ENCODE measurements around the gene LENEP.
A peak's percentile ranks its signal among the peaks of the same experiment; 100 is the strongest.

Gene LENEP

GRCh38 chr1:154951901-154952657 lies 41.3 kb upstream of the LENEP start:
- H3K79me2 ChIP-seq (ENCODE audit: low read length): peaks cover 74% of the 10 kb centered on the region
- H3K27ac ChIP-seq (ENCODE audit: low read length): peak overlapping the region; percentile 95
- H3K9me3 ChIP-seq (replicated peaks; ENCODE audit: insufficient read depth, low read length): no peaks in the 10 kb centered on the region
- peaks cover 57% of the 10 kb centered on the region for H3K4me1 ChIP-seq (ENCODE audit: low read length)
- H3K9me2 ChIP-seq (replicated peaks; ENCODE audit: insufficient read depth, low read length): no peaks in the 10 kb centered on the region
- H4K20me1 ChIP-seq (ENCODE audit: insufficient read depth, low read length): no peaks in the 10 kb centered on the region
- peak overlapping the region; percentile 90 for H3K4me2 ChIP-seq (ENCODE audit: low read depth, low read length)
- no peak overlapping the region for H2AFZ ChIP-seq (ENCODE audit: low read length)
- H3F3A ChIP-seq (ENCODE audit: insufficient read depth, low read length): peaks cover 81% of the 10 kb centered on the region
- peak overlapping the region; percentile 80 for H3K4me3 ChIP-seq (ENCODE audit: low read length)
- H3K27me3 ChIP-seq (replicated peaks; ENCODE audit: insufficient read depth, low read length): no peaks in the 10 kb centered on the region
- peak; percentile 93 for DNase-seq
- peak overlapping the region; percentile 92 for H3K9ac ChIP-seq (ENCODE audit: low read length)
- H3K36me3 ChIP-seq (replicated peaks; ENCODE audit: insufficient read depth, low read length): 0 out of 2 replicates have a peak, but pooled peaks cover 5% of the 10 kb centered on the region
- TF ChIP-seq CTCF (IDR thresholded peaks at IDR 0.05; ENCODE audit: low read length) (no peak), EZH2phosphoT487 (IDR thresholded peaks at IDR 0.05; ENCODE audit: low read length) (no peak), EZH2 (optimal IDR thresholded peaks at IDR 0.05; ENCODE audit: low read depth, low read length) (no peak)

GRCh38 chr1:154952664-154953063 lies 40.7 kb upstream of the LENEP start:
- no peaks in the 10 kb centered on the region for H4K20me1 ChIP-seq (ENCODE audit: insufficient read depth, low read length)
- H3K79me2 ChIP-seq (ENCODE audit: low read length): peaks cover 70% of the 10 kb centered on the region
- peak overlapping the region; percentile 92 for H3K9ac ChIP-seq (ENCODE audit: low read length)
- peak; percentile 44 for DNase-seq
- H3K9me3 ChIP-seq (replicated peaks; ENCODE audit: insufficient read depth, low read length): no peaks in the 10 kb centered on the region
- H3K27ac ChIP-seq (ENCODE audit: low read length): peak overlapping the region; percentile 95
- H3K4me2 ChIP-seq (ENCODE audit: low read depth, low read length): peak overlapping the region; percentile 90
- TF ChIP-seq EZH2 (optimal IDR thresholded peaks at IDR 0.05; ENCODE audit: low read depth, low read length) (no peak), EZH2phosphoT487 (IDR thresholded peaks at IDR 0.05; ENCODE audit: low read length) (no peak), CTCF (IDR thresholded peaks at IDR 0.05; ENCODE audit: low read length) (no peak)
- H3F3A ChIP-seq (ENCODE audit: insufficient read depth, low read length): peaks cover 83% of the 10 kb centered on the region
- no peaks in the 10 kb centered on the region for H3K9me2 ChIP-seq (replicated peaks; ENCODE audit: insufficient read depth, low read length)
- H3K4me1 ChIP-seq (ENCODE audit: low read length): peaks cover 52% of the 10 kb centered on the region
- no peak overlapping the region for H2AFZ ChIP-seq (ENCODE audit: low read length)
- H3K27me3 ChIP-seq (replicated peaks; ENCODE audit: insufficient read depth, low read length): no peaks in the 10 kb centered on the region
- H3K36me3 ChIP-seq (replicated peaks; ENCODE audit: insufficient read depth, low read length): 0 out of 2 replicates have a peak, but pooled peaks cover 5% of the 10 kb centered on the region
- H3K4me3 ChIP-seq (ENCODE audit: low read length): peak overlapping the region; percentile 80

GRCh38 chr1:154953611-154954038 lies 39.8 kb upstream of the LENEP start:
- Histone ChIP-seq H3K9ac (ENCODE audit: low read length) (peak overlapping the region; percentile 92), H3K36me3 (replicated peaks; ENCODE audit: insufficient read depth, low read length) (0 out of 2 replicates have a peak, but pooled peaks cover 7% of the 10 kb centered on the region), H3K4me2 (ENCODE audit: low read depth, low read length) (peak overlapping the region; percentile 90)

More at GRCh38 chr1:154953611-154954038, 39.8 kb upstream of the LENEP start:
- H3K27me3 ChIP-seq (replicated peaks; ENCODE audit: insufficient read depth, low read length): no peaks in the 10 kb centered on the region
- H3K79me2 ChIP-seq (ENCODE audit: low read length): peaks cover 70% of the 10 kb centered on the region
- H3K9me2 ChIP-seq (replicated peaks; ENCODE audit: insufficient read depth, low read length): no peaks in the 10 kb centered on the region
- no peak for TF ChIP-seq EZH2 (optimal IDR thresholded peaks at IDR 0.05; ENCODE audit: low read depth, low read length)
- TF ChIP-seq EZH2phosphoT487 (IDR thresholded peaks at IDR 0.05; ENCODE audit: low read length): no peak
- no peak for TF ChIP-seq CTCF (IDR thresholded peaks at IDR 0.05; ENCODE audit: low read length)
- peak overlapping the region; percentile 80 for H3K4me3 ChIP-seq (ENCODE audit: low read length)
- no peaks in the 10 kb centered on the region for H3K9me3 ChIP-seq (replicated peaks; ENCODE audit: insufficient read depth, low read length)
- no peaks in the 10 kb centered on the region for H4K20me1 ChIP-seq (ENCODE audit: insufficient read depth, low read length)
- H3F3A ChIP-seq (ENCODE audit: insufficient read depth, low read length): peaks cover 83% of the 10 kb centered on the region
- no peak overlapping the region for H2AFZ ChIP-seq (ENCODE audit: low read length)
- H3K4me1 ChIP-seq (ENCODE audit: low read length): peaks cover 43% of the 10 kb centered on the region
- peak overlapping the region; percentile 95 for H3K27ac ChIP-seq (ENCODE audit: low read length)
- peak; percentile 67 for DNase-seq
